BJ (cell line): Measurements from ENCODE around the gene ARSG. TPM values are rescaled to one million over a fixed set of nuclear protein-coding genes. Genes with fewer than 3 reads are reported as not detected.
"Not testable (repeated sequence)": the region's sequence is repeated elsewhere in the genome, so short reads cannot be mapped to it uniquely, and the experiment has no call there.

Source experiments
- CTCF ChIA-PET: fragments of 350-600 bp; formaldehyde crosslinking; extraction: SDS; loops from one replicate; lab custom pipeline; 2021; ENCODE audit warnings: antibody characterized with exemption, inconsistent platforms; lab: Yijun Ruan, JAX
- POLR2A ChIA-PET: fragments of 300-600 bp; sonication (Branson Sonifier 250); formaldehyde crosslinking; extraction: SDS; loops from one replicate; lab custom pipeline; 2021; ENCODE audit warnings: antibody characterized with exemption; lab: Charles Lee
- DNase-seq: peaks from one replicate; pipeline ENCODE4 v3.0.0-alpha.2; 2011; ENCODE audit warnings: low read depth
- H3K27me3 ChIP-seq: 2 replicates; pipeline ENCODE4 v1.6.0; 2011; ENCODE audit warnings: low read length; ENCODE audit not compliant: control insufficient read depth, insufficient read depth
- H3K36me3 ChIP-seq: 2 replicates; pipeline ENCODE4 v1.5.1; 2011; ENCODE audit warnings: low read length; ENCODE audit not compliant: control insufficient read depth, insufficient read depth
- H3K4me3 ChIP-seq: 2 replicates; pipeline ENCODE4 v1.5.1; 2011; ENCODE audit warnings: low read depth, mild to moderate bottlenecking, control low read depth, low read length
- CTCF ChIP-seq: IDR thresholded peaks from 2 replicates; pipeline ENCODE4 v1.5.1; 2011; ENCODE audit warnings: low read depth, mild to moderate bottlenecking, control low read depth, inconsistent platforms, low read length, moderate library complexity; ENCODE audit not compliant: insufficient read depth
- polyA plus RNA-seq: library from polyadenylated mRNA; depleted of rRNA; stranded (reverse); fragments of >200 nt; gene quantifications from 2 replicates; pipeline ENCODE4 v1.2.3, GENCODE V29; 2011

ARSG gene
- polyA plus RNA-seq, 1 experiment: 3.6 TPM

- no peak for TF ChIP-seq CTCF
- DNase-seq: no peak
- ChIA-PET CTCF (interaction anchor here (1.4 kb wide), 1 partner anchor 52 kb away, joined by 3 read pairs; no protein-coding TSS in a partner anchor), POLR2A (no interaction called here)
- Histone ChIP-seq H3K27me3 (no peaks in the 10 kb centered on the region), H3K4me3 (no peak overlapping the region), H3K36me3 (no peaks in the 10 kb centered on the region)
These were observed 56.1 kb downstream of the ARSG start for GRCh38 chr17:68347380-68347779.

GRCh38 chr17:68349157-68349556, 57.9 kb downstream of the ARSG start:
- POLR2A ChIA-PET: no interaction called here
- H3K36me3 ChIP-seq: no peaks in the 10 kb centered on the region
- CTCF ChIA-PET: interaction anchor here (1.9 to 2.8 kb wide), 2 partner anchors 50 to 87 kb away, joined by 8 to 13 read pairs; no protein-coding TSS in a partner anchor
- no peak overlapping the region for H3K4me3 ChIP-seq
- H3K27me3 ChIP-seq: no peaks in the 10 kb centered on the region
- DNase-seq: no peak
- no peak for TF ChIP-seq CTCF

GRCh38 chr17:68351395-68351794, 60.1 kb downstream of the ARSG start:
- H3K4me3 ChIP-seq: no peak overlapping the region
- TF ChIP-seq CTCF: peak; percentile 44
- no peak for DNase-seq
- CTCF ChIA-PET: interaction anchor here (1.4 kb wide), 1 partner anchor 32 kb away, joined by 5 read pairs; no protein-coding TSS in a partner anchor
- POLR2A ChIA-PET: no interaction called here
- no peaks in the 10 kb centered on the region for H3K36me3 ChIP-seq
- H3K27me3 ChIP-seq: no peaks in the 10 kb centered on the region

- H3K27me3 ChIP-seq: no peaks in the 10 kb centered on the region
- H3K4me3 ChIP-seq: no peak overlapping the region
- no peak for TF ChIP-seq CTCF
- POLR2A ChIA-PET: no interaction called here
- CTCF ChIA-PET: interaction anchor here (1.4 to 4.2 kb wide), 2 partner anchors 32 to 47 kb away, joined by 5 to 22 read pairs; no protein-coding TSS in a partner anchor
- H3K36me3 ChIP-seq: no peaks in the 10 kb centered on the region
- no peak for DNase-seq
These were observed 60.7 kb downstream of the ARSG start for GRCh38 chr17:68352041-68352440.

GRCh38 chr17:68352671-68353070, 61.4 kb downstream of the ARSG start:
- POLR2A ChIA-PET, H3K36me3 ChIP-seq, DNase-seq, H3K27me3 ChIP-seq, H3K4me3 ChIP-seq: not testable (repeated sequence)
- CTCF ChIA-PET: interaction anchor here (1.4 to 4.2 kb wide), 2 partner anchors 31 to 47 kb away, joined by 5 to 22 read pairs; no protein-coding TSS in a partner anchor

- ChIA-PET CTCF (interaction anchor here (1.4 to 4.2 kb wide), 2 partner anchors 31 to 46 kb away, joined by 5 to 22 read pairs; no protein-coding TSS in a partner anchor), POLR2A (no interaction called here)
- Histone ChIP-seq H3K4me3 (no peak overlapping the region), H3K36me3 (no peaks in the 10 kb centered on the region), H3K27me3 (no peaks in the 10 kb centered on the region)
- no peak for TF ChIP-seq CTCF
- no peak for DNase-seq
These were observed 61.8 kb downstream of the ARSG start for GRCh38 chr17:68353111-68353521.

- POLR2A ChIA-PET: interaction anchor here (0.6 kb wide), 1 partner anchor 1255 kb away, joined by 5 read pairs; no protein-coding TSS in a partner anchor
- H3K4me3 ChIP-seq, H3K36me3 ChIP-seq, H3K27me3 ChIP-seq: not testable (repeated sequence)
- CTCF ChIA-PET: interaction anchor here (0.6 to 4.2 kb wide), 4 partner anchors 12 to 351 kb away, joined by 3 to 22 read pairs (median 6); no protein-coding TSS in a partner anchor
- peak; percentile 59 for DNase-seq
These were observed 63.0 kb downstream of the ARSG start for GRCh38 chr17:68354311-68354710.

- H3K36me3 ChIP-seq, POLR2A ChIA-PET, H3K27me3 ChIP-seq, H3K4me3 ChIP-seq, DNase-seq: not testable (repeated sequence)
- CTCF ChIA-PET: interaction anchor here (1.4 to 4.2 kb wide), 3 partner anchors 11 to 81 kb away, joined by 3 to 22 read pairs (median 9); no protein-coding TSS in a partner anchor
These were observed 63.8 kb downstream of the ARSG start for GRCh38 chr17:68355108-68355507.
